ENCODE results near the gene PEX7. TPM values are rescaled to one million over a fixed set of nuclear protein-coding genes. Genes with fewer than 3 reads are reported as not detected.

The PEX7 gene
- total and polyA plus RNA-seq, 2 of the 8 experiments (the other 6 are each of a cell fraction or from before 2014, with no cell fraction given), result 6.4 to 11.0 TPM

- H3K79me1 ChIP-seq (ENCODE audit: low read depth, low read length), result no peaks in the 10 kb centered on the region
- no peak overlapping the region for H3K23ac ChIP-seq (ENCODE audit: insufficient read length)
- H3K9ac ChIP-seq (replicated peaks in 1 of 4; ENCODE audit: extremely low read depth in 1 of 4, low read depth in 3 of 4, low read length in 3 of 4), result no peak overlapping the region
- H3K14ac ChIP-seq (ENCODE audit: insufficient read length), result no peak overlapping the region
- H2BK15ac ChIP-seq (ENCODE audit: low read length), result no peak overlapping the region
- no peak overlapping the region for H3K18ac ChIP-seq (ENCODE audit: extremely low read depth, low read length)
- DNase-seq (ENCODE audit: low read depth in 1 of 2, low spot score in 2 of 2) (no peak), FAIRE-seq (no peak)
- H3K4me2 ChIP-seq (ENCODE audit: insufficient read depth in 1 of 2, low read depth in 2 of 2, low read length in 2 of 2), result no peak overlapping the region
- H2BK5ac ChIP-seq (ENCODE audit: low read depth, low read length), result no peak overlapping the region
- H2BK12ac ChIP-seq (ENCODE audit: low read depth, low read length), result no peak overlapping the region
- H2BK120ac ChIP-seq (replicated peaks; ENCODE audit: low read depth, low read length), result no peak overlapping the region
- no peak overlapping the region for H3K4me3 ChIP-seq (ENCODE audit: extremely low read depth in 1 of 4, insufficient read depth in 2 of 4, low read depth in 3 of 4, low read length in 4 of 4)
- no peaks in the 10 kb centered on the region for H3K4me1 ChIP-seq (replicated peaks in 1 of 4; ENCODE audit: control insufficient read depth in 3 of 4, insufficient read depth in 4 of 4, low read length in 3 of 4)
- ChIA-PET CTCF (ENCODE audit: partially characterized antibody) (interaction anchor here (1.0 to 1.3 kb wide), 3 partner anchors 9 to 157 kb away, joined by 3 to 9 read pairs (median 3); partner anchors contain the start of gene MAP3K5), POLR2A (ENCODE audit: partially characterized antibody) (interaction anchor here (1.5 kb wide), 1 partner anchor 21 kb away, joined by 5 read pairs; the partner anchor contains the start of gene PEX7)
- H4K91ac ChIP-seq (replicated peaks; ENCODE audit: insufficient read length, low read length), result no peak overlapping the region
- H4K5ac ChIP-seq (ENCODE audit: insufficient read length, low read depth, low read length), result no peak overlapping the region
- 92% methylated on average over 2 of the region's 2 CpGs; no CpG with 5 or more reads in 1 of the 2 experiments for WGBS, 2 experiments (ENCODE audit: extremely low coverage in 1 of 2, insufficient coverage in 1 of 2, insufficient read length in 1 of 2, insufficient replicate concordance in 2 of 2, low coverage in 1 of 2, low lambda C conversion rate in 2 of 2, missing lambda C conversion rate in 1 of 2)
- H3K36me3 ChIP-seq (ENCODE audit: control insufficient read depth in 2 of 4, insufficient read depth in 4 of 4, low read length in 3 of 4), result no peaks in the 10 kb centered on the region; a peak in 1 of 8 replicates
- no peak overlapping the region for H2BK20ac ChIP-seq (ENCODE audit: low read length)
- H2AFZ ChIP-seq (ENCODE audit: low read length), result no peak overlapping the region
- no peak overlapping the region for H3K27ac ChIP-seq (ENCODE audit: low read depth, low read length)
- no peak overlapping the region for H3K4ac ChIP-seq (replicated peaks; ENCODE audit: insufficient read length, low read depth, low read length)
- no peak overlapping the region for H2AK5ac ChIP-seq (ENCODE audit: low read depth, low read length)
- no peaks in the 10 kb centered on the region for H4K20me1 ChIP-seq (replicated peaks in 1 of 2; ENCODE audit: control insufficient read depth in 1 of 2, insufficient read depth in 2 of 2, low read length in 2 of 2)
- no peaks in the 10 kb centered on the region for H3K27me3 ChIP-seq (replicated peaks in 1 of 4; ENCODE audit: control insufficient read depth in 3 of 4, extremely low read depth in 1 of 4, insufficient read depth in 3 of 4, low read length in 3 of 4)
- no peaks in the 10 kb centered on the region for H3K9me3 ChIP-seq (ENCODE audit: insufficient read depth in 2 of 2, low read depth in 1 of 2, low read length in 1 of 2)
- H3K79me2 ChIP-seq (ENCODE audit: control insufficient read depth in 1 of 2, insufficient read depth in 2 of 2, low read length in 2 of 2), result no peaks in the 10 kb centered on the region
- no peak overlapping the region for H4K8ac ChIP-seq (ENCODE audit: extremely low read depth, insufficient read depth, low read length)
- H3K56ac ChIP-seq (replicated peaks; ENCODE audit: insufficient read length, low read depth, low read length), result no peak overlapping the region
- no peaks in the 10 kb centered on the region for H3K23me2 ChIP-seq (ENCODE audit: low read depth, low read length)
- no peak for TF ChIP-seq NANOG (IDR thresholded peaks at IDR 0.05; ENCODE audit: insufficient read depth, low read depth, low read length, poor library complexity, severe bottlenecking)
- TF ChIP-seq CHD2 (IDR thresholded peaks at IDR 0.05; ENCODE audit: low read length), result no peak
- TF ChIP-seq USF2 (IDR thresholded peaks at IDR 0.05; ENCODE audit: low read length), result no peak
- TF ChIP-seq JUN (IDR thresholded peaks at IDR 0.05; ENCODE audit: low read depth, low read length), result no peak
- TF ChIP-seq TBP (IDR thresholded peaks at IDR 0.05; ENCODE audit: low read depth, low read length), result no peak
- TF ChIP-seq POLR2A (IDR thresholded peaks at IDR 0.05; ENCODE audit: control extremely low read depth in 1 of 2, low read depth in 2 of 2, low read length in 2 of 2), result no peak
- no peak for TF ChIP-seq RAD21 (IDR thresholded peaks at IDR 0.05 in 1 of 2, conservative IDR thresholded peaks at IDR 0.05 in 1 of 2; ENCODE audit: low read depth in 2 of 2, low read length in 2 of 2)
- no peak for TF ChIP-seq YY1 (IDR thresholded peaks at IDR 0.05; ENCODE audit: low read depth, low read length)
- TF ChIP-seq TEAD4 (IDR thresholded peaks at IDR 0.05; ENCODE audit: low read depth, low read length), result no peak
- no peak for TF ChIP-seq CEBPB (IDR thresholded peaks at IDR 0.05; ENCODE audit: low read depth, low read length)
- no peak for TF ChIP-seq KDM5A (IDR thresholded peaks at IDR 0.05; ENCODE audit: low read length)
- TF ChIP-seq TAF7 (optimal IDR thresholded peaks at IDR 0.05; ENCODE audit: borderline replicate concordance, low read depth, low read length), result no peak
- TF ChIP-seq KDM1A (IDR thresholded peaks at IDR 0.05; ENCODE audit: borderline replicate concordance, low read length), result no peak
- TF ChIP-seq ASH2L (IDR thresholded peaks at IDR 0.05; ENCODE audit: low read length), result no peak
Observed at GRCh38 chr6:136801581-136801980, 20.8 kb upstream of the PEX7 start.

Data from H1 (cell line).